Ovary (tissue), 9 donors: ENCODE measurements around the gene ZKSCAN5. TPM values are rescaled to one million over a fixed set of nuclear protein-coding genes. Genes with fewer than 3 reads are reported as not detected.
"Not testable (repeated sequence)": the region's sequence is repeated elsewhere in the genome, so short reads cannot be mapped to it uniquely, and the experiment has no call there.

Source experiments
- DNase-seq, 5 donors: peaks; one replicate each; pipeline ENCODE4 v3.0.0-alpha.2; 2019 to 2020
- H3K27ac ChIP-seq, 2 donors: fragments of 200-600 bp; one replicate each; pipeline versions ENCODE4 v1.5.1 to v1.8.0; 2019 to 2022
- H3K27me3 ChIP-seq: fragments of 200-600 bp; one replicate; pipeline ENCODE4 v1.8.0; 2022
- H3K36me3 ChIP-seq: fragments of 200-600 bp; sonication (generic); one replicate; pipeline ENCODE4 v1.5.1; 2019
- H3K4me1 ChIP-seq: one replicate; pipeline ENCODE4 v1.8.1; 2013; ENCODE audit warnings: mild to moderate bottlenecking, moderate library complexity; ENCODE audit not compliant: insufficient read depth
- H3K4me3 ChIP-seq: fragments of 200-600 bp; sonication (generic); one replicate; pipeline ENCODE4 v1.5.1; 2017
- H3K9me3 ChIP-seq, 2 donors: fragments of 200-600 bp in 1 of 2; sonication (generic) in 1 of 2; one replicate each; pipeline versions ENCODE4 v1.5.1 to v1.8.1; 2013 to 2019; ENCODE audit warnings: mild to moderate bottlenecking in 1 of 2, moderate library complexity in 1 of 2
- CTCF ChIP-seq, 3 donors: fragments of 450-650 bp in 2 of 3; fragments of 200-600 bp in 1 of 3; IDR thresholded peaks; one replicate each; pipeline versions ENCODE4 v1.5.1 to v1.8.0; 2016 to 2022; ENCODE audit warnings: antibody characterized with exemption in 3 of 3, mild to moderate bottlenecking in 1 of 3
- EP300 ChIP-seq: sonication (generic); formaldehyde crosslinking; IDR thresholded peaks from one replicate; pipeline ENCODE4 v1.6.1; 2017; ENCODE audit warnings: antibody characterized with exemption
- POLR2A ChIP-seq: fragments of 450-650 bp; IDR thresholded peaks from one replicate; pipeline ENCODE4 v1.6.1; 2017; ENCODE audit warnings: antibody characterized with exemption, mild to moderate bottlenecking, moderate library complexity
- WGBS, 3 donors: extraction: QIAGEN DNeasy Blood & Tissue Kit in 1 of 3; methylation state at CpG; one replicate each; pipeline versions ENCODE4 v1.1.5 to v1.1.7; 2013 to 2017; 5-methylcytosine and 5-hydroxymethylcytosine counted together
- intact Hi-C, 4 donors: fragments of 100-400 bp; cut with DNase I; formaldehyde crosslinking; loops; one replicate each; pipeline versions ENCODE4 v1.11.0 to v1.15.1; 2022 to 2023
- polyA plus RNA-seq, 2 donors: library from polyadenylated mRNA; stranded (reverse); fragments of 200-250 nt in 1 of 2; fragments of 350-450 nt in 1 of 2; fragmentation: Illumina TruSeq in 1 of 2; extraction: RNeasy Lipid Tissue Mini Kit (QIAGEN cat#74804) in 1 of 2; gene quantifications; one replicate each; pipeline ENCODE4 v1.2.3, GENCODE V29; 2013 to 2014
- total RNA-seq, 7 donors: library from RNA; depleted of rRNA in 2 of 7; stranded (reverse); fragments of >200 nt in 2 of 7; fragmentation: NEBNext Ultra II Directional in 3 of 7; extraction: Animal tissue kit (Norgen Biotek cat#: 25700) in 3 of 7; gene quantifications; one replicate each; pipeline versions ENCODE4 v1.1.0 to v1.2.4, GENCODE V29; 2016 to 2023
- donor health status: DM: no; HTN: no; CAD: no; lungs with moderate emphysema.
- donor health status: DM: no; HTN: no; CAD: no.
- donor health status: Bipolar disorder and iron deficiency.
- donor health status: DM: yes; HTN: yes; CAD: no.
- donor health status: DM: no; HTN: no; CAD: no.
- donor health status: DM: yes; HTN: yes; CAD: no.

The ZKSCAN5 gene
- total and polyA plus RNA-seq, 9 donors: 5.2 to 12.1 (median 8.6) TPM

DNA sequence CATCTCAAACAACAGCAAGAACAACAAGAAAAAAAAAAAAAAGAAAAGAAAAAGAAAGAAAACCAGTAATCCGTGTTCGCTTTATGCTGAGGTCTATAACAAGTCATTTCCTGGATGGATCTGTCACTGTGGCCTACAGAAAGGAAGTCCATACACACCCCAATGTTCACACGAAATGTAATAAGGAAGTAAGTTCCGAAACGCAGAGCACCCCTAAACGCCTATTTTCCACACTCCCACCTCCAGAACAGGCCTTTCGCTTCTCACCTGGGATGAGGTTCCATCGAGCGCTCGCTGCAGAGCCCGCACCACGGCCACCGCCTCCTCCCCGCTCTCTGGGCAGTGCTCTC is 5.1 kb upstream of the ZKSCAN5 start:
- peaks cover 0 to 7% of the 10 kb centered on the region in 2 donors for H3K9me3 ChIP-seq
- intact Hi-C loops: no loop called here
- WGBS, 3 donors: 0 to 4% (median 1%) methylated on average over 14 of the region's 14 CpGs
- peak overlapping the region; percentile 46 to 92 for H3K27ac ChIP-seq
- no peak for TF ChIP-seq CTCF (IDR thresholded peaks at IDR 0.05)
- TF ChIP-seq POLR2A: no peak
- TF ChIP-seq EP300: no peak
- no peaks in the 10 kb centered on the region for H3K27me3 ChIP-seq
- H3K4me1 ChIP-seq: peaks cover 9% of the 10 kb centered on the region
- H3K4me3 ChIP-seq: peak overlapping the region; percentile 99
- DNase-seq: no peak
- H3K36me3 ChIP-seq: no peaks in the 10 kb centered on the region

DNA sequence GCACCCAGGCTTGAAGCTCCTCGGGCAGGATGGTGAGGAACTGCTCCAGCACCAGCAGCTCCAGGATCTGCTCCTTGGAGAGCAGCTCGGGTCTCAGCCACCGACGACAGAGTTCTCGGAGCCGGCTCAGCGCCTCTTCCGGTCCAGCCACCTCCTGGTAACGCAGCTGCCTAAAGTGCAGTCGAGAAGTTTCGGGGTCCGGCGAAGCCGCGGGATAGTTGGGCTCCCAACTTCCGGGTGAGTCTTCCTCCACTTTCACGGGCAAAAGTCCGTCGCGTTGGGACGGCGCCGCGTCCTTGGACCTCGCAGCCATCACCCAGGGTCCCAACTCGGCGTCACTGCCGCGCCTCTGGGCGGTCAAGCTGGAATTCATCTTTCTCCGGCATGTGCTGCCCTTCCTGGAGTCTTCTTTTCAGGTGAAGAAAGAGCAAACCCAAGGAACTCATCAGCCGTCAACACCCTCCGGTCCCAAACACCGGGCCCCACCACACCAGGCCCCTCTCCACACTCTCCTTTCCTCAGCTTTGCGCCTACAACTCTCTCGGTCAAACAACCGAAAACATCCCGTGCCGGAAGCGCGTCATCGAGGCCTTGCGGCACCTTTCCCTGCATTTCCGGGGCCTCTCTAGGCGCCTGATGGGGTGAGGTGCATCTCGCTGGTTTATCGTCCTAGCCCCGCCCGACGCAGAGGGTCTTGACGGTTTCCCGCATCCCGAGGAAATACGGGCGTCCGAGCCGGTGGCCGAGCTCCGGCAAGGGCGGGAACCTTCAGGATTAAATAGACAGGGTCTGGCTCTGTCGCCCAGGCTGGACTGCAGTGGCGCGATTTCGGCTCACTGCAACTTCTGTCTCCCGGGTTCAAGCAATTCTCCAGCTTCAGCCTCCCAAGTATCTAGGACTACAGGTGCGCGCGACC is 4.5 kb upstream of the ZKSCAN5 start, which contains the start of gene ZNF394:
Gene ZNF394, minus strand, starts transcription at position 561 of the 916 bp plus-strand sequence. Its CDS starts 188 bp downstream, at position 373.
- intact Hi-C loops: loop anchor here in 1 of 4 donors (5.0 kb wide), 1 partner anchor 52 kb away; the partner anchor contains the start of gene FAM200A
- Histone ChIP-seq H3K36me3 (no peaks in the 10 kb centered on the region), H3K4me1 (peaks cover 9% of the 10 kb centered on the region), H3K27ac (peak within 1 kb of the TSS; percentile 46 to 92), H3K4me3 (peak within 1 kb of the TSS; percentile 99), H3K9me3 (peaks cover 0 to 4% of the 10 kb centered on the region in 2 donors), H3K27me3 (no peaks in the 10 kb centered on the region)
- TF ChIP-seq POLR2A (peak; percentile 68), EP300 (no peak)
- 0 to 1% (median 0%) methylated on average over 68 of the region's 68 CpGs for WGBS, 3 donors
- DNase-seq: peak; percentile 87 to 93 (median 90)

DNA sequence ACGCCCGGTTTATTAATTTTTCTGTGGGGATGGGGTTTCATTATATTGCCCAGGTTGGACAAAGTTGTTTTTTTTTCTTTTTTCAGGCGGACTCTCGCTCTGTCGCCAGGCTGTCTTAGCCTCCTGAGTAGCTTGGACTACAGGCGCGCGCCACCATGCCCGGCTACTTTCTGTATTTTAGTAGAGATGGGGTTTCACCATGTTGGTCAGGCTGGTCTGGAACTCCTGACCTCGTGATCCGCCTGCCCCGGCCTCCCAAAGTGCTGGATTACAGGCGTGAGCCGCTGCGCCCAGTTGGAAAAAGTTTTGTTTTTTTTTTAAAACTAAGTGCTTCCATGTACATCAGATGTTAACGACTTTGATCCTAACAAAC is 3.8 kb upstream of the ZKSCAN5 start:
- Histone ChIP-seq H3K4me1 (peaks cover 9% of the 10 kb centered on the region), H3K9me3 (peaks cover 0 to 4% of the 10 kb centered on the region in 2 donors), H3K4me3 (peak overlapping the region; percentile 99), H3K36me3 (no peaks in the 10 kb centered on the region), H3K27ac (peak overlapping the region; percentile 46 to 92), H3K27me3 (no peaks in the 10 kb centered on the region)
- intact Hi-C loops: loop anchor here in 1 of 4 donors (5.0 kb wide), 1 partner anchor 52 kb away; the partner anchor contains the start of gene FAM200A
- 38 to 52% (median 51%) methylated on average over 16 of the region's 16 CpGs for whole genome bisulfite sequencing, 3 donors
- TF ChIP-seq EP300 (no peak), CTCF (IDR thresholded peaks at IDR 0.05) (no peak)
- peak in 1 of 5 donors; percentile 33 for DNase-seq

DNA sequence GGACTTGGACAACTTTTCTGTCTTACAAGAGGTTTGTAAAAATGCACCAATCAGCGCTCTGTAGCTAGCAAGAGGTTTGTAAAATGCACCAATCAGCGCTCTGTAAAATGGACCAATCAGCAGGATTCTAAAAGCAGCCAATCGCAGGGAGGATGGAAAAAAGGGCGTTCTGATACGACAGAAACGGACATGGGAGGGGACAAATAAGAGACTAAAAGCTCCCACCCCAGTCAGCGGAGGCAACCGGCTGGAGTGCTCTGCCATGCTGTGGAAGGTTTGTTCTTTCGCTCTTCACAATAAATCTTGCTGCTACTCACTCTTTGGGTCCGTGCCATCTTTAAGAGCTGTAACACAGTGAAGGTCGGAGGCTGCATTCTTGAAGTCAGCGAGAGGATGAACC is 3.2 kb upstream of the ZKSCAN5 start:
- WGBS, 3 donors: 82 to 89% (median 88%) methylated on average over 12 of the region's 12 CpGs
- H3K4me3 ChIP-seq, H3K27me3 ChIP-seq, H3K27ac ChIP-seq, H3K36me3 ChIP-seq, H3K9me3 ChIP-seq: not testable (repeated sequence)
- intact Hi-C loops: loop anchor here in 1 of 4 donors (5.0 kb wide), 1 partner anchor 51 kb away; the partner anchor contains the start of gene FAM200A
- peak in 1 of 5 donors; percentile 30 for DNase-seq
- peaks cover 15% of the 10 kb centered on the region for H3K4me1 ChIP-seq

GRCh38 chr7:99504281-99504602 is 220 bp upstream of the ZKSCAN5 start:
- Histone ChIP-seq H3K36me3 (no peaks in the 10 kb centered on the region), H3K27ac (peak overlapping the region; percentile 81 to 95), H3K4me1 (peaks cover 12% of the 10 kb centered on the region), H3K4me3 (peak overlapping the region; percentile 75), H3K27me3 (no peaks in the 10 kb centered on the region), H3K9me3 (no peaks in the 10 kb centered on the region)
- intact Hi-C loops: loop anchor here in 1 of 4 donors (5.0 kb wide), 1 partner anchor 48 kb away; the partner anchor contains the start of gene FAM200A
- no peak for DNase-seq
- 4 to 9% (median 4%) methylated on average over 8 to 19 of the region's 19 CpGs for WGBS, 3 donors
- TF ChIP-seq CTCF (IDR thresholded peaks at IDR 0.05) (no peak), EP300 (no peak), POLR2A (no peak)
